Astrocyte of the spinal cord (primary cell): Measurements from ENCODE around the gene SKP1.

ENCODE experiments used
- DNase-seq: peaks from one replicate; pipeline ENCODE4 v3.0.0; 2011; ENCODE audit warnings: low read depth, low spot score
- H3K4me3 ChIP-seq: 2 replicates; pipeline ENCODE4 v1.5.1; 2011; ENCODE audit warnings: low read depth, mild to moderate bottlenecking, low read length, moderate library complexity
- in situ Hi-C: cut with HindIII; loops from 2 replicates; pipeline ENCODE4 v1.10.0; 2017; ENCODE audit warnings: low sequenced_read_pairs
- TF ChIP-seq, protein P1 (sequence below): IDR thresholded peaks from 2 replicates; pipeline ENCODE4 v1.5.1; 2012; ENCODE audit warnings: low read depth, mild to moderate bottlenecking, low read length, inconsistent platforms

Gene SKP1

GRCh38 chr5:134113902-134114875, 62.6 kb downstream of the SKP1 start, which contains the start of gene TCF7:
Gene TCF7 (plus strand): TSS chr5:134114681. CDS start chr5:134114907, 226 bp downstream.
- in situ Hi-C loops, result no loop called here
- peak within 1 kb of the TSS; percentile 50 for H3K4me3 ChIP-seq
- DNase-seq, result peak; percentile 74
- TF ChIP-seq, protein P1, sequence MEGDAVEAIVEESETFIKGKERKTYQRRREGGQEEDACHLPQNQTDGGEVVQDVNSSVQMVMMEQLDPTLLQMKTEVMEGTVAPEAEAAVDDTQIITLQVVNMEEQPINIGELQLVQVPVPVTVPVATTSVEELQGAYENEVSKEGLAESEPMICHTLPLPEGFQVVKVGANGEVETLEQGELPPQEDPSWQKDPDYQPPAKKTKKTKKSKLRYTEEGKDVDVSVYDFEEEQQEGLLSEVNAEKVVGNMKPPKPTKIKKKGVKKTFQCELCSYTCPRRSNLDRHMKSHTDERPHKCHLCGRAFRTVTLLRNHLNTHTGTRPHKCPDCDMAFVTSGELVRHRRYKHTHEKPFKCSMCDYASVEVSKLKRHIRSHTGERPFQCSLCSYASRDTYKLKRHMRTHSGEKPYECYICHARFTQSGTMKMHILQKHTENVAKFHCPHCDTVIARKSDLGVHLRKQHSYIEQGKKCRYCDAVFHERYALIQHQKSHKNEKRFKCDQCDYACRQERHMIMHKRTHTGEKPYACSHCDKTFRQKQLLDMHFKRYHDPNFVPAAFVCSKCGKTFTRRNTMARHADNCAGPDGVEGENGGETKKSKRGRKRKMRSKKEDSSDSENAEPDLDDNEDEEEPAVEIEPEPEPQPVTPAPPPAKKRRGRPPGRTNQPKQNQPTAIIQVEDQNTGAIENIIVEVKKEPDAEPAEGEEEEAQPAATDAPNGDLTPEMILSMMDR, result no peak

DNA sequence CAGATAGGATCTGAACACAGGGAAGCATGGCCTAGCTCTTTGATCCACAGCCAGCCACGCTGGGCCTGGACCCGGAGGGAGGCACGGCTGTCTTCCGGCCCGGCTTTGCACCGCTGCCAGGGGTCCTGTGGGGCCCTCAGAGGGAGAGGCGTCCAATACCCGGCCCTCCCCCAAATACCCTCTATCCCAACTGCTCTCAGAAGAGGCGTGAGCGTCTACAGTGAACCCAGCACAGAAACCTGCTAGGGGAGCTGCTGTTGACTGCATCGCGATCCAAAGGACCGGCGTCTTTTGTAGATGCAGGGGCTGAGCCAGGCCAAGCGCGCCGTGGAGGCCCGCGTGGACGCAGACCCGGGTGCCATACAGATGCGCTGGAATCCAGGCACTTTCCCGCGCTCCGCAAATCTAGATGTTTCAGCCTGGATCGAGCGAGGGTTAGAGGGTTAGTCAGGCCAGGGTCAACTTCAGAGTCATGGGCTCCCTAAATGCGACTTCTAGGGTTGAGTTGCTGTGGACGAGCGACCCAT, 63.3 kb downstream of the SKP1 start:
- H3K4me3 ChIP-seq, result no peak overlapping the region

DNA sequence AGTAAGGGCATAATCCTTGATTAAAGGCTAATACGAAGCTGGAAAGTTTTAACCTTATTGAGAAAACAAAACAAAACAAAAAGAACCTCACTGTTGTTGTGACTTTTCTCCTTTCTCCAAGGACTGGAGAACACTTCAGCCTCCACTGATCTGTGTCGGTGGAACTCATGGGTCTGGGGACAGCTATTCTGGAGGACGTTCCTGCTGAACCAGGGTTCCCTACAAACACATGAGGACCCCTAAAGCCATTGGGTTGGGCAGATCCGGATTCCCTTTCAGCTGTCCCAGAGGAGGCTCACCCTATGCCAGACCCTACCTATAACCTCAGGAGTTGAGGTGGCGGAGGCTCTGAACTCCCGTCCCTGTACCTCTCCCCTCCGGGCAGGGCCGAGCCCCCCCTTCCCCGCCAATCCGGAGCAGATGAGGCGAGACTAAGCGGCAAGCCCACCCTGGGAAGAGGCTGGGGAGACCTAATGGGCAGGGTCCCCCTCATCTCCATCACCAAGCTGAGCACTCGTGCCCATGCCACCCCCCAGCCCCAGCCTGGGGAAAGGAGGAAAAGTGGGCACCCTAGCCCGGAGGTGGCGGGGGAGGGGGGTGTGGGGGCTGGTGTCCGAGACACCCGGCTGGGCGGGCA, 63.9 kb downstream of the SKP1 start:
- DNase-seq, result no peak
- in situ Hi-C loops, result no loop called here
- H3K4me3 ChIP-seq, result no peak overlapping the region
- TF ChIP-seq, protein P1, result no peak

More for the DNA sequence above, 63.3 kb downstream of the SKP1 start:
- TF ChIP-seq, protein P1, result no peak
- in situ Hi-C loops, result no loop called here
- no peak for DNase-seq

- DNase-seq, result peak; percentile 29
- in situ Hi-C loops, result no loop called here
- H3K4me3 ChIP-seq, result no peak overlapping the region
- TF ChIP-seq, protein P1, result no peak
Measured at GRCh38 chr5:134111741-134112647, 64.8 kb downstream of the SKP1 start.

GRCh38 chr5:134110382-134110781, 66.4 kb downstream of the SKP1 start:
- DNase-seq, result no peak
- no peak overlapping the region for H3K4me3 ChIP-seq
- in situ Hi-C loops, result no loop called here
- TF ChIP-seq, protein P1, result no peak

DNA sequence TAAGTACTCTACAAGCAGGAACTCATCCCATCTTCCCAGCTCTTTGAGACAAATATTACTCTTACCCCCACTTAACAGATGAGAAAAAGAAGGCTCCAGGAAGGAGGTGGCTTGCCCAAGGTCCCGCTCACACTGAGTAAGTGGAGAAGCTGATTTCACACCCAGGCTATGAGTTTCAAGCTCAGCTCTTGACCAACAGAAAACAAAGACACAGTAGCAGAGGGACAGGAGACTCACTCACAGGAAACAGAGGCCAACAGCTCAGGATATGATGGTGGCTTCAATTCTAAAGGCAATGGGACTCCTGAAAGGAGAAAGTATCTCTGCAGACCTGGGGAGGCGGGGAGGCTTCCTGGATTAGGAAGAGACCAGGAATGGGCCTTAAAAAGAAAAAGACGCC, 69.0 kb downstream of the SKP1 start:
- TF ChIP-seq, protein P1, result no peak
- no peak for DNase-seq
- H3K4me3 ChIP-seq, result no peak overlapping the region
- in situ Hi-C loops, result no loop called here
